HL-60 (cell line): ENCODE measurements around the gene AP3M1.

Experiments used
- GABPA ChIP-seq: IDR thresholded peaks from 2 replicates; pipeline ENCODE4 v1.6.1; 2012; ENCODE audit warnings: low read depth
- POLR2AphosphoS5 ChIP-seq: IDR thresholded peaks from 2 replicates; pipeline ENCODE4 v1.6.1; 2012; ENCODE audit warnings: low read depth
- SPI1 ChIP-seq: IDR thresholded peaks from 2 replicates; pipeline ENCODE4 v1.6.1; 2012; ENCODE audit warnings: low read depth, mild to moderate bottlenecking, borderline replicate concordance
- TF ChIP-seq, protein P1 (sequence below): IDR thresholded peaks from one replicate; pipeline ENCODE4 v1.5.1; 2011; ENCODE audit warnings: low read length, control low read depth, inconsistent platforms; ENCODE audit not compliant: insufficient read depth

- TF ChIP-seq, protein P1, sequence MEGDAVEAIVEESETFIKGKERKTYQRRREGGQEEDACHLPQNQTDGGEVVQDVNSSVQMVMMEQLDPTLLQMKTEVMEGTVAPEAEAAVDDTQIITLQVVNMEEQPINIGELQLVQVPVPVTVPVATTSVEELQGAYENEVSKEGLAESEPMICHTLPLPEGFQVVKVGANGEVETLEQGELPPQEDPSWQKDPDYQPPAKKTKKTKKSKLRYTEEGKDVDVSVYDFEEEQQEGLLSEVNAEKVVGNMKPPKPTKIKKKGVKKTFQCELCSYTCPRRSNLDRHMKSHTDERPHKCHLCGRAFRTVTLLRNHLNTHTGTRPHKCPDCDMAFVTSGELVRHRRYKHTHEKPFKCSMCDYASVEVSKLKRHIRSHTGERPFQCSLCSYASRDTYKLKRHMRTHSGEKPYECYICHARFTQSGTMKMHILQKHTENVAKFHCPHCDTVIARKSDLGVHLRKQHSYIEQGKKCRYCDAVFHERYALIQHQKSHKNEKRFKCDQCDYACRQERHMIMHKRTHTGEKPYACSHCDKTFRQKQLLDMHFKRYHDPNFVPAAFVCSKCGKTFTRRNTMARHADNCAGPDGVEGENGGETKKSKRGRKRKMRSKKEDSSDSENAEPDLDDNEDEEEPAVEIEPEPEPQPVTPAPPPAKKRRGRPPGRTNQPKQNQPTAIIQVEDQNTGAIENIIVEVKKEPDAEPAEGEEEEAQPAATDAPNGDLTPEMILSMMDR = no peak
- no peak for TF ChIP-seq GABPA
- no peak for TF ChIP-seq POLR2AphosphoS5
- TF ChIP-seq SPI1 = no peak
Observed at GRCh38 chr10:74164716-74165529, 14.3 kb upstream of the AP3M1 start.
